ENCODE data around the gene RBM42. TPM values are rescaled to one million over a fixed set of nuclear protein-coding genes. Genes with fewer than 3 reads are reported as not detected.
"Not testable (repeated sequence)": the region's sequence is repeated elsewhere in the genome, so short reads cannot be mapped to it uniquely, and the experiment has no call there.

RBM42 gene
- total and polyA plus RNA-seq, 8 donors = 26.6 to 133 (median 57.6) TPM

- Histone ChIP-seq H3K4me1 (peaks cover 14 to 34% (median 30%) of the 10 kb centered on the region in 4 donors), H3K9me3 (no peaks in the 10 kb centered on the region), H3K4me3 (no peak overlapping the region), H3K36me3 (peaks cover 36 to 59% (median 53%) of the 10 kb centered on the region in 4 donors), H3K27ac (no peak overlapping the region), H3K27me3 (no peaks in the 10 kb centered on the region)
- no peak for DNase-seq
- intact Hi-C loops (cut with DNase I; ENCODE audit: low total_unique reads) = no loop called here
- TF ChIP-seq POLR2A (IDR thresholded peaks at IDR 0.05) (no peak), POLR2AphosphoS5 (IDR thresholded peaks at IDR 0.05) (no peak), CTCF (IDR thresholded peaks at IDR 0.05) (no peak), EP300 (IDR thresholded peaks at IDR 0.05) (no peak)
- WGBS, 5 donors = 71 to 83% (median 75%) methylated on average over 9 of the region's 9 CpGs
These were observed 21.7 kb downstream of the RBM42 start for GRCh38 chr19:35650581-35650980.

GRCh38 chr19:35654828-35655227 lies 26.0 kb downstream of the RBM42 start:
- H3K9me3 ChIP-seq; H3K4me3 ChIP-seq; H3K27ac ChIP-seq; H3K27me3 ChIP-seq; intact Hi-C loops (cut with DNase I; ENCODE audit: low total_unique reads); DNase-seq: not testable (repeated sequence)
- Histone ChIP-seq H3K36me3 (peaks cover 78 to 100% (median 96%) of the 10 kb centered on the region in 4 donors), H3K4me1 (peaks cover 3 to 13% (median 10%) of the 10 kb centered on the region in 4 donors)
- 95 to 99% (median 96%) methylated on average over 6 of the region's 6 CpGs for WGBS, 5 donors

DNA sequence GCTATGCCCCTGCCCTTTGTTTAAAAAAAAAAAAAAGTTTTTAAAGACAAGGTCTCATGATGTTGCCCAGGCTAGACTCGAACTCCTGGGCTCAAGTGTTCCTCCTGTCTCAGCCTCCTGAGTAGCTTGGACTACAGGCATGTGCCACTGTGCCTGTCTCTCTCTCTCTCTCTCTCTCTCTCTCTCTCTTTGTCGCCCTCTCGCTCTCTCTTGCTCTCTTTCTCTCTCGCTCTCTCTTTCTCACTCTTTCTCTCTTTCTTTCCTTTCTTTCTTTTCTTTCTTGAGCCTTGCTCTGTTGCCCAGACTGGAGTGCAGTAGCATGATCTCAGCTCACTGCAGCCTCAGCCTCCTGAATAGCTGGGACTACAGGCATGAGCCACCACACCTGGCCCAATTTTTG lies 26.8 kb downstream of the RBM42 start:
- H3K27ac ChIP-seq = no peak overlapping the region
- H3K4me1 ChIP-seq = peaks cover 0 to 5% (median 2%) of the 10 kb centered on the region in 4 donors
- no peak for DNase-seq
- no peaks in the 10 kb centered on the region for H3K27me3 ChIP-seq
- H3K9me3 ChIP-seq = no peaks in the 10 kb centered on the region
- intact Hi-C loops (cut with DNase I; ENCODE audit: low total_unique reads) = no loop called here
- 82 to 97% (median 96%) methylated on average over 4 of the region's 4 CpGs for WGBS, 5 donors
- H3K4me3 ChIP-seq = no peak overlapping the region
- no peak for TF ChIP-seq CTCF (IDR thresholded peaks at IDR 0.05)
- TF ChIP-seq EP300 (IDR thresholded peaks at IDR 0.05) = no peak
- TF ChIP-seq POLR2AphosphoS5 (IDR thresholded peaks at IDR 0.05) = no peak
- no peak for TF ChIP-seq POLR2A (IDR thresholded peaks at IDR 0.05)
- H3K36me3 ChIP-seq = peaks cover 86 to 100% (median 100%) of the 10 kb centered on the region in 4 donors

GRCh38 chr19:35656700-35657099 lies 27.9 kb downstream of the RBM42 start:
- Histone ChIP-seq H3K36me3 (peaks cover 87 to 100% (median 100%) of the 10 kb centered on the region in 4 donors), H3K4me3 (no peak overlapping the region)
- DNase-seq = no peak

More at GRCh38 chr19:35656700-35657099, 27.9 kb downstream of the RBM42 start:
- no peak overlapping the region for H3K27ac ChIP-seq
- WGBS, 5 donors = 93 to 97% (median 94%) methylated on average over 6 of the region's 6 CpGs
- no peak for TF ChIP-seq POLR2A (IDR thresholded peaks at IDR 0.05)
- no peak for TF ChIP-seq EP300 (IDR thresholded peaks at IDR 0.05)
- no peak for TF ChIP-seq CTCF (IDR thresholded peaks at IDR 0.05)
- no peak for TF ChIP-seq POLR2AphosphoS5 (IDR thresholded peaks at IDR 0.05)
- no peaks in the 10 kb centered on the region for H3K9me3 ChIP-seq
- H3K27me3 ChIP-seq = no peaks in the 10 kb centered on the region
- intact Hi-C loops (cut with DNase I; ENCODE audit: low total_unique reads) = no loop called here
- H3K4me1 ChIP-seq = no peaks in the 10 kb centered on the region

Data from stomach (tissue), 9 donors.